Neural cell (in vitro differentiated cells): ENCODE results near the gene PCAT6. TPM values are rescaled to one million over a fixed set of nuclear protein-coding genes. Genes with fewer than 3 reads are reported as not detected.
"Not testable (repeated sequence)": the region's sequence is repeated elsewhere in the genome, so short reads cannot be mapped to it uniquely, and the experiment has no call there.

Experiments used
- H2AFZ ChIP-seq: fragments of 200-600, 300-800 bp; sonication (generic), shearing (Covaris generic); 2 replicates; pipeline ENCODE4 v1.6.0; 2014; ENCODE audit warnings: low read depth, mild to moderate bottlenecking, antibody characterized with exemption, low read length, moderate library complexity
- H3F3A ChIP-seq: fragments of 200-600 bp; shearing (Covaris generic); 2 replicates; pipeline ENCODE4 v1.6.1; 2016; ENCODE audit warnings: mild to moderate bottlenecking, moderate library complexity, mixed read lengths, antibody characterized with exemption, low read length; ENCODE audit not compliant: insufficient read depth, poor library complexity, severe bottlenecking
- H3K27ac ChIP-seq: fragments of 200-600, 300-800 bp; sonication (generic), shearing (Covaris generic); 2 replicates; pipeline ENCODE4 v1.5.1; 2014; ENCODE audit warnings: mild to moderate bottlenecking, low read length, moderate library complexity
- H3K27me3 ChIP-seq: fragments of 300-800, 200-600 bp; sonication (generic), shearing (Covaris generic); 2 replicates; pipeline ENCODE4 v1.6.0; 2014; ENCODE audit warnings: mild to moderate bottlenecking, low read depth, low read length, moderate library complexity; ENCODE audit not compliant: insufficient read depth
- H3K36me3 ChIP-seq: fragments of 300-800, 200-600 bp; sonication (generic), shearing (Covaris generic); 2 replicates; pipeline ENCODE4 v1.5.1; 2014; ENCODE audit warnings: mild to moderate bottlenecking, antibody characterized with exemption, low read length, moderate library complexity; ENCODE audit not compliant: insufficient read depth
- H3K4me2 ChIP-seq: fragments of 300-800, 200-600 bp; sonication (generic), shearing (Covaris generic); 2 replicates; pipeline ENCODE4 v1.6.0; 2014; ENCODE audit warnings: mild to moderate bottlenecking, low read length
- H3K4me3 ChIP-seq: fragments of 300-800, 200-600 bp; sonication (generic), shearing (Covaris generic); 2 replicates; pipeline ENCODE4 v1.5.1; 2014; ENCODE audit warnings: mild to moderate bottlenecking, low read length, moderate library complexity
- H3K79me2 ChIP-seq: fragments of 200-600 bp; shearing (Covaris generic); replicated peaks from 2 replicates; pipeline ENCODE4 v1.6.0; 2014; ENCODE audit warnings: mild to moderate bottlenecking, low read length, moderate library complexity; ENCODE audit not compliant: insufficient read depth
- H3K9ac ChIP-seq: fragments of 300-800, 200-600 bp; sonication (generic), shearing (Covaris generic); 2 replicates; pipeline ENCODE4 v1.6.1; 2016; ENCODE audit warnings: mild to moderate bottlenecking, low read length, mixed read lengths
- H3K9me2 ChIP-seq: fragments of 200-600 bp; shearing (Covaris generic); 2 replicates; pipeline ENCODE4 v1.6.1; 2016; ENCODE audit warnings: mild to moderate bottlenecking, low read length, mixed read lengths; ENCODE audit not compliant: insufficient read depth
- H3K9me3 ChIP-seq: fragments of 200-600, 300-800 bp; sonication (generic), shearing (Covaris generic); 2 replicates; pipeline ENCODE4 v1.6.1; 2016; ENCODE audit warnings: mild to moderate bottlenecking, mixed run types, low read length, moderate library complexity, mixed read lengths
- H4K20me1 ChIP-seq: fragments of 200-600 bp; shearing (Covaris generic); 2 replicates; pipeline ENCODE4 v1.6.1; 2016; ENCODE audit warnings: mild to moderate bottlenecking, mixed run types; ENCODE audit not compliant: insufficient read depth
- CTCF ChIP-seq: fragments of 450-650 bp; IDR thresholded peaks from 2 replicates; pipeline ENCODE4 v1.5.1; 2014; ENCODE audit warnings: antibody characterized with exemption, mild to moderate bottlenecking, moderate library complexity; ENCODE audit not compliant: poor library complexity, severe bottlenecking
- EP300 ChIP-seq: fragments of 450-650 bp; conservative IDR thresholded peaks from 2 replicates; pipeline ENCODE4 v1.6.1; 2014; ENCODE audit warnings: antibody characterized with exemption, mild to moderate bottlenecking, moderate library complexity; ENCODE audit not compliant: poor library complexity, severe bottlenecking
- EZH2 ChIP-seq: fragments of 200-600, 300-800 bp; shearing (Covaris generic), sonication (generic); IDR thresholded peaks from 2 replicates; pipeline ENCODE4 v1.6.1; 2014; ENCODE audit warnings: antibody characterized with exemption, low read length, borderline replicate concordance, mild to moderate bottlenecking; ENCODE audit not compliant: insufficient read depth, poor library complexity, severe bottlenecking
- MXI1 ChIP-seq: fragments of 450-650 bp; conservative IDR thresholded peaks from 2 replicates; pipeline ENCODE4 v1.6.1; 2014; ENCODE audit warnings: antibody characterized with exemption, mild to moderate bottlenecking; ENCODE audit not compliant: poor library complexity, severe bottlenecking
- POLR2AphosphoS5 ChIP-seq: IDR thresholded peaks from 2 replicates; pipeline ENCODE4 v1.6.1; 2012
- RAD21 ChIP-seq: fragments of 450-650 bp; conservative IDR thresholded peaks from 2 replicates; pipeline ENCODE4 v1.6.1; 2014; ENCODE audit warnings: antibody characterized with exemption, mild to moderate bottlenecking, moderate library complexity
- SMC3 ChIP-seq: fragments of 450-650 bp; conservative IDR thresholded peaks from 2 replicates; pipeline ENCODE4 v1.6.1; 2014; ENCODE audit warnings: antibody characterized with exemption, mild to moderate bottlenecking, moderate library complexity; ENCODE audit not compliant: poor library complexity
- TAF1 ChIP-seq: IDR thresholded peaks from 2 replicates; pipeline ENCODE4 v1.6.1; 2012; ENCODE audit warnings: low read depth
- polyA plus RNA-seq: library from polyadenylated mRNA; depleted of rRNA; stranded (reverse); fragments of >200 nt; gene quantifications from 2 replicates; pipeline ENCODE4 v1.2.3, GENCODE V29; 2014
- TF ChIP-seq, protein P1 (sequence below): IDR thresholded peaks from 2 replicates; pipeline ENCODE4 v1.6.1; 2012; ENCODE audit warnings: borderline replicate concordance

Gene PCAT6
- polyA plus RNA-seq, 1 donor from 2014 or later, result 0.76 TPM

- Histone ChIP-seq H3K9me3 (no peaks in the 10 kb centered on the region), H2AFZ (no peak overlapping the region), H3K79me2 (peaks cover 98% of the 10 kb centered on the region), H3K9me2 (no peaks in the 10 kb centered on the region), H3K27me3 (no peaks in the 10 kb centered on the region), H3K36me3 (no peaks in the 10 kb centered on the region), H3K27ac (no peak overlapping the region), H3F3A (no peaks in the 10 kb centered on the region), H4K20me1 (peaks cover 88% of the 10 kb centered on the region), H3K4me3 (no peak overlapping the region), H3K9ac (no peak overlapping the region), H3K4me2 (no peak overlapping the region)
- no peak for TF ChIP-seq RAD21
- TF ChIP-seq, protein P1, sequence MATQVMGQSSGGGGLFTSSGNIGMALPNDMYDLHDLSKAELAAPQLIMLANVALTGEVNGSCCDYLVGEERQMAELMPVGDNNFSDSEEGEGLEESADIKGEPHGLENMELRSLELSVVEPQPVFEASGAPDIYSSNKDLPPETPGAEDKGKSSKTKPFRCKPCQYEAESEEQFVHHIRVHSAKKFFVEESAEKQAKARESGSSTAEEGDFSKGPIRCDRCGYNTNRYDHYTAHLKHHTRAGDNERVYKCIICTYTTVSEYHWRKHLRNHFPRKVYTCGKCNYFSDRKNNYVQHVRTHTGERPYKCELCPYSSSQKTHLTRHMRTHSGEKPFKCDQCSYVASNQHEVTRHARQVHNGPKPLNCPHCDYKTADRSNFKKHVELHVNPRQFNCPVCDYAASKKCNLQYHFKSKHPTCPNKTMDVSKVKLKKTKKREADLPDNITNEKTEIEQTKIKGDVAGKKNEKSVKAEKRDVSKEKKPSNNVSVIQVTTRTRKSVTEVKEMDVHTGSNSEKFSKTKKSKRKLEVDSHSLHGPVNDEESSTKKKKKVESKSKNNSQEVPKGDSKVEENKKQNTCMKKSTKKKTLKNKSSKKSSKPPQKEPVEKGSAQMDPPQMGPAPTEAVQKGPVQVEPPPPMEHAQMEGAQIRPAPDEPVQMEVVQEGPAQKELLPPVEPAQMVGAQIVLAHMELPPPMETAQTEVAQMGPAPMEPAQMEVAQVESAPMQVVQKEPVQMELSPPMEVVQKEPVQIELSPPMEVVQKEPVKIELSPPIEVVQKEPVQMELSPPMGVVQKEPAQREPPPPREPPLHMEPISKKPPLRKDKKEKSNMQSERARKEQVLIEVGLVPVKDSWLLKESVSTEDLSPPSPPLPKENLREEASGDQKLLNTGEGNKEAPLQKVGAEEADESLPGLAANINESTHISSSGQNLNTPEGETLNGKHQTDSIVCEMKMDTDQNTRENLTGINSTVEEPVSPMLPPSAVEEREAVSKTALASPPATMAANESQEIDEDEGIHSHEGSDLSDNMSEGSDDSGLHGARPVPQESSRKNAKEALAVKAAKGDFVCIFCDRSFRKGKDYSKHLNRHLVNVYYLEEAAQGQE, result no peak
- no peak for TF ChIP-seq POLR2AphosphoS5
- TF ChIP-seq CTCF, result no peak
- no peak for TF ChIP-seq MXI1
- TF ChIP-seq EZH2, result no peak
- TF ChIP-seq EP300, result no peak
- TF ChIP-seq TAF1, result no peak
- no peak for TF ChIP-seq SMC3
These were observed 16.6 kb upstream of the PCAT6 start for GRCh38 chr1:202794051-202794740.

- not testable (repeated sequence) for H3K9me2 ChIP-seq, H3K9ac ChIP-seq, H3K36me3 ChIP-seq, H3K27me3 ChIP-seq, H3K4me3 ChIP-seq, H2AFZ ChIP-seq, H3K9me3 ChIP-seq, H3K27ac ChIP-seq, H3K4me2 ChIP-seq, H3F3A ChIP-seq
- peaks cover 98% of the 10 kb centered on the region for H3K79me2 ChIP-seq
- H4K20me1 ChIP-seq, result peaks cover 90% of the 10 kb centered on the region
These were observed 15.8 kb upstream of the PCAT6 start for GRCh38 chr1:202794931-202795330.

DNA sequence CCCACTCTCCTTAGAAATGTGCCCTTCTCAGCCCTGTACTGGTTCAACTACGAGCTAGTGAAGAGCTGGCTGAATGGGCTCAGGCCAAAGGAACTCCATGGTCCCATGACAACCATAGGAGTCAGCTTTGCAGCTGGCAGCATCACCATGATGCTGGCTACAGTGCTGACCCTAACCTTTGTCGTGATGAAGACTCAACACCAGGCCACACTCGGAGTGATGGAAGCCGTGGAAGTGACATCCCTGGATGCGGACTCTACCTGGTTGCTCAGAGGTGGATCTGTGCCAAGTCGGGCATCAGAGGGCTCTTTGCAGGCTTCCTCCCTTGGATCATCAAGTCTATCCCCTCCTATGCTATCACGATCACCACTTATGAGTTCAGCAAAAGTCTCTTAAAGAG is 14.1 kb upstream of the PCAT6 start:
- Histone ChIP-seq H3K27me3 (no peaks in the 10 kb centered on the region), H3K4me3 (no peak overlapping the region), H3F3A (no peaks in the 10 kb centered on the region), H4K20me1 (peaks cover 91% of the 10 kb centered on the region), H3K9me3 (no peaks in the 10 kb centered on the region), H3K9me2 (no peaks in the 10 kb centered on the region), H3K27ac (no peak overlapping the region), H3K9ac (no peak overlapping the region), H3K79me2 (peaks cover 98% of the 10 kb centered on the region), H3K36me3 (peaks cover 4% of the 10 kb centered on the region), H2AFZ (no peak overlapping the region), H3K4me2 (no peak overlapping the region)
- TF ChIP-seq, protein P1, result no peak
- TF ChIP-seq RAD21 (no peak), SMC3 (no peak), MXI1 (no peak), EZH2 (no peak), EP300 (no peak), POLR2AphosphoS5 (no peak), CTCF (no peak), TAF1 (no peak)
